GM13977 (cell line): Measurements from ENCODE around the gene SPATA17.

Experiments used
- DNase-seq: peaks from one replicate; pipeline ENCODE4 v3.0.0; 2012; ENCODE audit warnings: low spot score
- in situ Hi-C: fragments of 300-500 bp; cut with MboI; formaldehyde crosslinking; loops from one replicate; pipeline ENCODE4 v1.12.0; 2022; ENCODE audit warnings: low sequenced_read_pairs, low pct_unique_long_range_greater_than_20kb, mixed read lengths, inconsistent platforms; ENCODE audit not compliant: unreplicated experiment
- TF ChIP-seq, protein P1 (sequence below): IDR thresholded peaks from 2 replicates; pipeline ENCODE4 v1.5.1; 2012; ENCODE audit warnings: mild to moderate bottlenecking, control low read depth; ENCODE audit not compliant: insufficient read depth; ENCODE audit errors: extremely low read depth, missing control alignments

SPATA17 gene

DNA sequence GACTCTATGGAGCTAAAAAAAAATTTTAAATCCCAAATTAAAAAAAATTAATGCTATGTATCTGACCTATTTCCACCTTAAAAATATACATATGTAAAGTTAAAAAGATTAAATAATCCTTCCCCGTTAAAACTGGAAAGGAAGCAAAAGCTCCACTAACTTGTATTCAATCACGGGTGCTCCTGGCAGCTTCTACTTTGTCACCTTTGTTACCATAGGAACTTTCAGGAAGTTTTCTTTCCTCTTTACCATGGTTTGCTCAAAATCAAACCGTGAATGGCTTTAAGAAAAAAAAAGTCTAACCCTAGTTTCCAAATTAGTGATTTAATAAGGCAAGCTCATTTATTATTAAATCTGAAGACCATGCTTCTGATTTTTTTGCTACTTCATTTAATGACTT, 3.7 kb upstream of the SPATA17 start:
- DNase-seq = no peak
- in situ Hi-C loops = no loop called here

DNA sequence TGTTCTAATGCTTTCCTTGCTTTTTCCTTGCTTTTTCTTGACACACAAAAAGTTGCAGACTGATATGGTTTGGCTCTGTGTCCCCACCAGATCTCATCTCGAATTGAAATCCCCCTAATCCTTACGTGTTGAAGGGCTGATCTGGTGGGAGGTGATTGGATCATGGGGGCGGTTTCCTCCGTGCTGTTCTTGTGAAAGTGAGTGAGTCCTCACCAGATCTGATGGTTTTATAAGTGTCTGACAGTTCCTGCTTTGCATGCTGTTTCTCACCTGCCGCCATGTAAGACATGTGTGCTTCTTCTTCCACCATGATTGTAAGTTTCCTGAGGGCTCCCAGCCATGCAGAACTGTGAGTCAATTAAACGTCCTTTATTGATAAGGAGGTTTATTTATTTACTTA, 11.3 kb downstream of the SPATA17 start:
- TF ChIP-seq, protein P1, sequence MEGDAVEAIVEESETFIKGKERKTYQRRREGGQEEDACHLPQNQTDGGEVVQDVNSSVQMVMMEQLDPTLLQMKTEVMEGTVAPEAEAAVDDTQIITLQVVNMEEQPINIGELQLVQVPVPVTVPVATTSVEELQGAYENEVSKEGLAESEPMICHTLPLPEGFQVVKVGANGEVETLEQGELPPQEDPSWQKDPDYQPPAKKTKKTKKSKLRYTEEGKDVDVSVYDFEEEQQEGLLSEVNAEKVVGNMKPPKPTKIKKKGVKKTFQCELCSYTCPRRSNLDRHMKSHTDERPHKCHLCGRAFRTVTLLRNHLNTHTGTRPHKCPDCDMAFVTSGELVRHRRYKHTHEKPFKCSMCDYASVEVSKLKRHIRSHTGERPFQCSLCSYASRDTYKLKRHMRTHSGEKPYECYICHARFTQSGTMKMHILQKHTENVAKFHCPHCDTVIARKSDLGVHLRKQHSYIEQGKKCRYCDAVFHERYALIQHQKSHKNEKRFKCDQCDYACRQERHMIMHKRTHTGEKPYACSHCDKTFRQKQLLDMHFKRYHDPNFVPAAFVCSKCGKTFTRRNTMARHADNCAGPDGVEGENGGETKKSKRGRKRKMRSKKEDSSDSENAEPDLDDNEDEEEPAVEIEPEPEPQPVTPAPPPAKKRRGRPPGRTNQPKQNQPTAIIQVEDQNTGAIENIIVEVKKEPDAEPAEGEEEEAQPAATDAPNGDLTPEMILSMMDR = no peak
- no peak for DNase-seq

More for the DNA sequence above, 3.7 kb upstream of the SPATA17 start:
- TF ChIP-seq, protein P1 = no peak

DNA sequence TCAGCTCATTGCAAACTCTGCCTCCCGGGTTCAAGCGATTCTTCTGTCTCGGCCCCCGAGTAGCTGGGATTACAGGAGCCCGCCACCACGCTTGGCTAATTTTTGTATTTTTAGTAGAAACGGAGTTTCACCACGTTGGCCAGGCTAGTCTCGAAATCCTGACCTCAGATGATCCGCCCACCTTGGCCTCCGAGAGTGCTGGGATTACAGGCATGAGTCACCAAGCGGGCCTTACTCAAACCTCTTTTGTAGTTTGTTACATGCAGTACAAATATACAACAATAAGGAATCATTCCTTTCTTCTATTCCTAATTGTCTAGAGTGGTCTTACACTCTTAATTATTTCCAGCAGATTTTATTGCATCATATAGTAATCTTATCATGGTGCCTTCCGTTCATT, 16.6 kb downstream of the SPATA17 start:
- in situ Hi-C loops = no loop called here
- TF ChIP-seq, protein P1 = no peak
- no peak for DNase-seq

More for the DNA sequence above, 11.3 kb downstream of the SPATA17 start:
- in situ Hi-C loops = no loop called here

DNA sequence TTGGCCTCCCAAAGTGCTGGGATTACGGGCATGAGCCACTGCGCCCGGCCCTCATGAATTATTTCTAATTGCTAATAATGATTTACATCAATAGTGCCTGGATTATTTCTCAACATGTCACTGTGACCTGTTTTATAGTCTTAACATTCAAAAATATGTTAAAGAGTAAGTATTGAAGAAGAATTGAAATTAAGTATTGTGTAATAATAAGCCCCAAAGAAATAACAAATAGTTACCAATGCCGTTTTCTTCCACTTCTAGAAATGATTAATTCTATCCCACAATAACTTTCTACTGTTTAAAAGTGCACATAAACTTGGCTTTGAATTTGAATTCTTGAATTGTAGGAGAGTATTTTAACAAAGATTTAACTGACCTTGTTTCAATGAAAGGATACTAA, 19.5 kb downstream of the SPATA17 start:
- no peak for DNase-seq
- in situ Hi-C loops = no loop called here
- TF ChIP-seq, protein P1 = no peak

DNA sequence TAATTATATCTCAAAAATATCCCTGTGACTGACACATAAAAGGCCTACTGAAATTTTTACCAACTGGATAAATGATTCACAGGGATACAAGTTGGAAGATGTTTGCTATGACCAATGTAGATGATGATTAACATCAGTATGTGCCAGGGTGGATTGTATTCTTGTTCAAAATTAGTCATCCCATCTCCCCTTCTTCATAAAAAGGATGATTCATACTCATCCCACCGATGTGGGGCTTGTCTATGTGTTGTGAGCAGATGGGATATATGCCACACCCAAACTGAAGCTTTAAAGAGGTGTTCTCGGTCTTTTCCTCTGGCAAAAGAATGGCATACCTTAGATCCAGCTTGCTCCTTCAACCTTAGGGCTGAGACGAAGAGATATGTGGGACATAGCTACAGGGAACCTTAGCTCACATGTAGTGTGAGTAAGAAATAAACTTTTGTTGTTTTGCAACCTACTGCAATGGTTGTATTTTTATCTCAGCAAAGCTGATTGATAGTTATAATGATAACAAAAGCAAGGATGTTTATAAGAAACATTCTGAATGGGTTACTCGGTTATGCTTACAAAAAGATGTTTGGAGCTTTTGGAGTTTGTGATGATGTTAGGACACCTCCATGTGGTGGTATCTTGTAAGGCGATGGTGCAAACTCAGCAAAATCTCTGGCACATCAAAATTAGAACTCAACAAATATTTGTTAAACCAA, 29.4 kb downstream of the SPATA17 start:
- TF ChIP-seq, protein P1 = peak; percentile 61
- DNase-seq = peak; percentile 28
- in situ Hi-C loops = no loop called here

DNA sequence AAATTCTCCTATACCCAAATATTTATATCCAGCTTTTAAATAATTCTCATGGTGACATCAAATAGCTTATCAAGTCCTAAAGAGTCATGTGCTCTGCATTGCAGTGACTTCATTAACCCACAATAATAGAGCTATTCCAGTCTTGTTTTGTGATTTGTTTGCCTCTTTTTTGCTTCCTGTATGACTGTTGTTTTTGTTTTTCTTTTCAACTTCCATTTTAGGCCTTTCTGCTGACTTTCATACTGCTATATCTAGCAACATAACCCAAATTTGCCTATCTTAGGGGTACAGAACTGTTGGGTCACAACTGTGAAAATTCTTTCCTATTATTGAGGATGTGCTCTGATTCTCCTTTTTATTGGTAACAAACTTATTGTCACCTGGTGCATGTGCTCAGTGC, 30.3 kb downstream of the SPATA17 start:
- TF ChIP-seq, protein P1 = no peak
- no peak for DNase-seq
- in situ Hi-C loops = no loop called here
